Panc1 (cell line): Measurements from ENCODE around the gene GRK1. TPM values are rescaled to one million over a fixed set of nuclear protein-coding genes. Genes with fewer than 3 reads are reported as not detected.

ENCODE experiments used
- ATAC-seq: fragments of 200-7000 bp; cut with Tn5 transposase; 2 replicates; pipeline ENCODE4 v1.9.1; 2020; ENCODE audit warnings: mild to moderate bottlenecking, moderate library complexity
- BruUV-seq: library from RNA; stranded (reverse); fragments of 400-500 nt; replicated peaks from 2 replicates; lab custom pipeline; 2021; lab: Mats Ljungman, UMichigan
- CTCF ChIA-PET: fragments of 300-600 bp; sonication (Branson Sonifier 250); formaldehyde crosslinking; loops from one replicate; lab custom pipeline; 2022; ENCODE audit warnings: antibody characterized with exemption; lab: Charles Lee
- POLR2A ChIA-PET: fragments of 300-600 bp; sonication (Branson Sonifier 250); formaldehyde crosslinking; loops from one replicate; lab custom pipeline; 2022; ENCODE audit warnings: antibody characterized with exemption; lab: Charles Lee
- DNase-seq: peaks from one replicate; pipeline ENCODE4 v3.0.0-alpha.2; 2010; ENCODE audit warnings: low read depth, low spot score
- H3K27ac ChIP-seq: 2 replicates; pipeline ENCODE4 v1.5.1; 2011; ENCODE audit warnings: mild to moderate bottlenecking, low read length, inconsistent platforms
- H3K27me3 ChIP-seq: fragments of 200-500 bp; sonication (Bioruptor generic); 2 replicates; pipeline ENCODE4 v1.6.0; 2014; ENCODE audit warnings: low read length, inconsistent platforms; ENCODE audit not compliant: control insufficient read depth, insufficient read depth
- H3K36me3 ChIP-seq: fragments of 200-500 bp; sonication (Bioruptor generic); 2 replicates; pipeline ENCODE4 v1.5.1; 2014; ENCODE audit warnings: inconsistent platforms, mild to moderate bottlenecking, low read length, moderate library complexity; ENCODE audit not compliant: control insufficient read depth, insufficient read depth
- H3K4me1 ChIP-seq: 2 replicates; pipeline ENCODE4 v1.5.1; 2011; ENCODE audit warnings: inconsistent platforms, mild to moderate bottlenecking, low read length, moderate library complexity; ENCODE audit not compliant: control insufficient read depth, insufficient read depth
- H3K4me3 ChIP-seq, 2 experiments: 2 replicates each; pipeline ENCODE4 v1.5.1; 2011 to 2012; ENCODE audit warnings: low read depth in 2 of 2, low read length in 2 of 2, mild to moderate bottlenecking in 2 of 2, inconsistent platforms in 1 of 2, moderate library complexity in 1 of 2
- H3K9me3 ChIP-seq: fragments of 200-500 bp; sonication (Bioruptor generic); 2 replicates; pipeline ENCODE4 v1.5.1; 2014; ENCODE audit warnings: low read depth, mild to moderate bottlenecking, inconsistent platforms, low read length, moderate library complexity; ENCODE audit not compliant: control insufficient read depth, insufficient read depth
- CTCF ChIP-seq: fragments of 450-650 bp; IDR thresholded peaks from 2 replicates; pipeline ENCODE4 v1.5.1; 2017; ENCODE audit warnings: mild to moderate bottlenecking
- POLR2AphosphoS5 ChIP-seq: IDR thresholded peaks from 2 replicates; pipeline ENCODE4 v1.6.1; 2012; ENCODE audit warnings: mild to moderate bottlenecking, low read depth, low read length, moderate library complexity
- REST ChIP-seq, 2 experiments: IDR thresholded peaks; 2 replicates each; pipeline ENCODE4 v1.6.1; 2011 to 2012; ENCODE audit warnings: low read depth in 2 of 2, control low read depth in 1 of 2, low read length in 1 of 2, mild to moderate bottlenecking in 1 of 2, moderate library complexity in 1 of 2; ENCODE audit not compliant: insufficient read depth in 1 of 2
- SIN3A ChIP-seq: IDR thresholded peaks from 2 replicates; pipeline ENCODE4 v1.6.1; 2012; ENCODE audit warnings: low read depth, mild to moderate bottlenecking, low read length, moderate library complexity, borderline replicate concordance; ENCODE audit not compliant: insufficient read depth
- TCF7L2 ChIP-seq: IDR thresholded peaks from 2 replicates; pipeline ENCODE4 v1.6.1; 2011; ENCODE audit warnings: mild to moderate bottlenecking, low read depth, low read length, inconsistent platforms
- in situ Hi-C: cut with HindIII; loops from 2 replicates; pipeline ENCODE4 v1.10.0; 2016; ENCODE audit warnings: low sequenced_read_pairs, low pct_unique_long_range_greater_than_20kb
- intact Hi-C: fragments of 100-400 bp; cut with micrococcal nuclease; formaldehyde crosslinking; loops from one replicate; pipeline ENCODE4 v1.10.0; 2022; ENCODE audit not compliant: unreplicated experiment
- total RNA-seq: library from RNA; stranded (reverse); gene quantifications from one replicate; pipeline ENCODE4 v1.2.1, GENCODE V29; 2021; ENCODE audit not compliant: unreplicated experiment

The GRK1 gene
- total RNA-seq, 1 experiment from 2014 or later, result 1.8 TPM

- CTCF ChIA-PET, result no interaction called here
- intact Hi-C loops (no loop called here), in situ Hi-C loops (no loop called here)
- no TSS peak for BruUV-seq
- POLR2A ChIA-PET, result no interaction called here
- TF ChIP-seq POLR2AphosphoS5 (no peak), CTCF (no peak), TCF7L2 (no peak), REST (IDR thresholded peaks at IDR 0.05; ENCODE audit: insufficient read depth in 1 of 2, low read depth in 2 of 2, low read length in 1 of 2) (no peak), SIN3A (no peak)
- H3K27me3 ChIP-seq, result no peaks in the 10 kb centered on the region
- no peaks in the 10 kb centered on the region for H3K4me1 ChIP-seq
- no peak overlapping the region for H3K4me3 ChIP-seq
- ATAC-seq (no peak), DNase-seq (no peak)
- H3K36me3 ChIP-seq, result peaks cover 3% of the 10 kb centered on the region; the same call in 1 of the 2 replicates
- H3K9me3 ChIP-seq, result no peaks in the 10 kb centered on the region
- H3K27ac ChIP-seq, result no peak overlapping the region
Observed at GRCh38 chr13:113632706-113633484, 34.1 kb upstream of the GRK1 start.

- no peak for TF ChIP-seq POLR2AphosphoS5
- no peak for TF ChIP-seq SIN3A
- TF ChIP-seq TCF7L2, result no peak
- no peak for TF ChIP-seq REST (IDR thresholded peaks at IDR 0.05; ENCODE audit: insufficient read depth in 1 of 2, low read depth in 2 of 2, low read length in 1 of 2)
- no peak for TF ChIP-seq CTCF
- DNase-seq, result no peak
- Histone ChIP-seq H3K4me3 (no peak overlapping the region), H3K27ac (no peak overlapping the region), H3K4me1 (no peaks in the 10 kb centered on the region), H3K36me3 (peaks cover 3% of the 10 kb centered on the region; the same call in 1 of the 2 replicates), H3K9me3 (no peaks in the 10 kb centered on the region), H3K27me3 (no peaks in the 10 kb centered on the region)
- in situ Hi-C loops, result no loop called here
- ChIA-PET CTCF (no interaction called here), POLR2A (no interaction called here)
- no peak for ATAC-seq
- intact Hi-C loops, result no loop called here
- BruUV-seq, result no TSS peak
Observed at GRCh38 chr13:113633485-113633873, 33.5 kb upstream of the GRK1 start.
